ENCODE measurements around the gene MCRIP1.

Gene MCRIP1

DNA sequence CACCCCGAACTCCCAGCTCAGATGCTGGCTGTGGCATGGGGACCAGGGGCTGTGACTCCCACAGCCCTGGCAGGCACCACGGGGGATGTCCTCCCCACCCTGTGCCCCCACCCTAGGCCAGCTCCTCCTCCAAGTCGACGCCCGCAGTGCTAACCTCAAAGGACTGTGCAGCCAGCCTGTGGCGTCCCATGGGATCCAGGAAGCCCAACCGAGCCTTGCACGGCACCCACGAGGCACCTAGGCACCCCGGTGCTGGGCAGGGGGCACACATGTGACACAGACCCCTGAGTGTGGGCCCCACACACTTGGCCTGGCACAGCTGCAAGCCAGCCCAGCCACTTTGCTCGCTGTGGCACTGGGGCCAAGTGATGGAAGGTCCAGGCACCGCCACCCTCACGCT is 25.3 kb downstream of the MCRIP1 start:
- no peaks in the 10 kb centered on the region for H3K36me3 Mint-ChIP-seq (ENCODE audit: insufficient read depth)
- no peak for ATAC-seq (replicated peaks; ENCODE audit: extremely low read depth, poor library complexity, severe bottlenecking)

DNA sequence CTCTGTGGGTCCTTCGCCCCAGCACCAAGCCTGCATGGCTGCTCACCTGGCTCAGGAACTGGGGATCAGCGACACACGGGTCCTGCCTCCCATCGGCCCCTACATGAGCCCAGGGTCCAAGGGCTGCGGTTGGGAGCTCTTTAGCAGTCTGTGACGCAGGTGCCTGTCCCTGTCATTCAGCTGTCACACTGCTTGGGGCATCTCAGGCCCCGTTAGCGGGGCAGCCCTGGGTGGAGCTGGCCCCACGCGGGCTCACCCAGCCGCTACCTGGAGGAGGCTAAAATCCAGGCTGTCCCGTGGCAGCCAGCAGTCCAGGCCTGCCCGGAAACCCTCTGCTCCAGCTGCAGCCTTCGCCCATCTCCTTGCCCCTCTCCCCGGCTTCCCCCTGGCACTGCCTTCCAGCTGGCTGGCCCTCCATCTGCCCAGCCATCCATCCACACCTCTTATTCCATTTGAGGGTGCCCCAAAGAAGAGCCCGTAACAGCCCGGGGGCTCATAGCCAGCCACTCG is 25.8 kb downstream of the MCRIP1 start:
- Mint-ChIP-seq H3K4me3 (no peak overlapping the region), H3K4me1 (no peaks in the 10 kb centered on the region), H3K36me3 (ENCODE audit: insufficient read depth) (no peaks in the 10 kb centered on the region), H3K27me3 (peaks cover 33% of the 10 kb centered on the region), H3K27ac (ENCODE audit: low read depth) (no peak overlapping the region), H3K9me3 (no peaks in the 10 kb centered on the region)
- DNase-seq (ENCODE audit: low spot score in 2 of 2), result no peak
- ATAC-seq (replicated peaks; ENCODE audit: extremely low read depth, poor library complexity, severe bottlenecking), result no peak

More for the DNA sequence above, 25.3 kb downstream of the MCRIP1 start:
- Mint-ChIP-seq H3K27me3 (peaks cover 27% of the 10 kb centered on the region), H3K27ac (ENCODE audit: low read depth) (no peak overlapping the region), H3K4me3 (no peak overlapping the region), H3K9me3 (no peaks in the 10 kb centered on the region), H3K4me1 (no peaks in the 10 kb centered on the region)
- no peak for DNase-seq (ENCODE audit: low spot score in 2 of 2)

DNA sequence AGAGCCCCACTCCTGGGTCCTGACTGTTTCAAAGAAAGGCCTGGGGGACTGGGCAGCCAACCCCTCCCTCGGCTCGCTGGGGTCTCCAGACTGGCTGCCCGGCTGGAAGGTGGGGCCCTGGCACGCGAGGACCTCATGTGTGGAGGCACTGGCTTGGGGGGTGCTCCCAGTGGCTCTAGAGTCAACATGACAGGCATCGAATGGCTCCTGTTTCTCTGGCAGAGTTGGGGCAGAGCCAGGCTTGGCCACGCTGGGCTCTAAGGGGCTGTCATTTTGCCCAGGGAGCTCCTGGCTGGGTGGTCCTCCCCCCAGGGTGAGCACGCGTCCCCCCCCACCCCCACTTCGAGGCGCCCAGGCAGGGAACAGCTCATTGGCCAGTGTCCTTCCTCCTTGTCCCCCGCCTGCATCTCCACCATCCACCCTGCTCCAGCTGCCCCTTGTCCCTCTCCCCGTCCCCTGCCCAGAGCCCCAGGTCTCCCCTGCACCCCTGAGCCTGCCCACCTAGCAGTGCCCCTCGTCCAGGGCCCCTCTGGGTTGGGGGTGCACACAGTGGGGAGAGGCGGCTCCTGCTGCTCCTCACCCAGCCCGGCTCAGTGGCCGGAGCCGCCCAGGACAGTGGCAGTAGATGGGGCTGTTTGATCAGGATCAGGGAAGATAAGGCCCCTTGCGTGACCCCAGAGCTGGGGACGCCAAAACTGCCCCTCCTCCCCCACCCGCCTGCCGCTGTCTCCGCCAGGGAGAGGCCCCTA is 26.5 kb downstream of the MCRIP1 start:
- Mint-ChIP-seq H3K36me3 (ENCODE audit: insufficient read depth) (no peaks in the 10 kb centered on the region), H3K27ac (ENCODE audit: low read depth) (no peak overlapping the region), H3K27me3 (peaks cover 39% of the 10 kb centered on the region), H3K9me3 (no peaks in the 10 kb centered on the region), H3K4me3 (no peak overlapping the region), H3K4me1 (no peaks in the 10 kb centered on the region)
- DNase-seq (ENCODE audit: low spot score in 2 of 2) (no peak), ATAC-seq (replicated peaks; ENCODE audit: extremely low read depth, poor library complexity, severe bottlenecking) (no peak)

DNA sequence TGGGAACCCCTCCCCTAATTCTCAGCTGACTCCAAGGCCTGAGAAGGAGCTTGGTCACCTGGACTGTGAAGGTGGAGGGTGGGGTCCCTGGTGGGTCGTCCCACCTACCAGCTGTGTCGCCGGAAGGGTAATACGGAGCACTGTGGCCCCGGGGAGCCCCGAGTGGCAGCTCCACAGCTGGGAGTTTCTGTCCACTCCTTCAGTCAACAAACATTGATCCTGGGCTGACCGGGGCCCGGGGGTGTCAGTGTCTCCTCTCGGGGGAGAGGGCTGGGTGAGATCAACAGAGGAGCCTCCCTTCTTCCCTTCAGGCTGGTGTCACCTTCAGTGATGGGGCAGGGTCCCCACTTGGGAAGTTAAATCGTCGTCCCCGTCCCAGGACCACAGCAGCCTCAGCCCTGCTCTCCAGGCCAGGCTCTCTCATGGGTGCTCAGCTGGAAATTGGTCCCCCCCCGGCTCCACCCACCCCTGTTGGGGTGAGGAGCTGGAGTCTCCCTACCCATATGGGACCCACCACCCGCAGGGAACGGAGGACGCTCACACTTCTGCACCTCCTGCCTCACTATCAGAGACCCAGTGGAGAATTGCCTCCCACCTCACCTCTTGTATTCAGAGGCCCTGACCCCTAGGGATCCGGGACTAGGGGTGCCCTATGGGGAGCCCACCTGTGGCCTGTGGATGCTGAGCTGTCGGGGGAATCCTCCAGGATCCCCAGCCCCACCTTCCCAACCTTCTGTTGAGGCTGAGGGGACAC is 27.2 kb downstream of the MCRIP1 start:
- H3K4me3 Mint-ChIP-seq, result no peak overlapping the region
- DNase-seq (ENCODE audit: low spot score in 2 of 2) (no peak), ATAC-seq (replicated peaks; ENCODE audit: extremely low read depth, poor library complexity, severe bottlenecking) (no peak)
- H3K4me1 Mint-ChIP-seq, result no peaks in the 10 kb centered on the region
- H3K36me3 Mint-ChIP-seq (ENCODE audit: insufficient read depth), result no peaks in the 10 kb centered on the region
- no peak overlapping the region for H3K27ac Mint-ChIP-seq (ENCODE audit: low read depth)
- H3K27me3 Mint-ChIP-seq, result peaks cover 46% of the 10 kb centered on the region
- no peaks in the 10 kb centered on the region for H3K9me3 Mint-ChIP-seq

DNA sequence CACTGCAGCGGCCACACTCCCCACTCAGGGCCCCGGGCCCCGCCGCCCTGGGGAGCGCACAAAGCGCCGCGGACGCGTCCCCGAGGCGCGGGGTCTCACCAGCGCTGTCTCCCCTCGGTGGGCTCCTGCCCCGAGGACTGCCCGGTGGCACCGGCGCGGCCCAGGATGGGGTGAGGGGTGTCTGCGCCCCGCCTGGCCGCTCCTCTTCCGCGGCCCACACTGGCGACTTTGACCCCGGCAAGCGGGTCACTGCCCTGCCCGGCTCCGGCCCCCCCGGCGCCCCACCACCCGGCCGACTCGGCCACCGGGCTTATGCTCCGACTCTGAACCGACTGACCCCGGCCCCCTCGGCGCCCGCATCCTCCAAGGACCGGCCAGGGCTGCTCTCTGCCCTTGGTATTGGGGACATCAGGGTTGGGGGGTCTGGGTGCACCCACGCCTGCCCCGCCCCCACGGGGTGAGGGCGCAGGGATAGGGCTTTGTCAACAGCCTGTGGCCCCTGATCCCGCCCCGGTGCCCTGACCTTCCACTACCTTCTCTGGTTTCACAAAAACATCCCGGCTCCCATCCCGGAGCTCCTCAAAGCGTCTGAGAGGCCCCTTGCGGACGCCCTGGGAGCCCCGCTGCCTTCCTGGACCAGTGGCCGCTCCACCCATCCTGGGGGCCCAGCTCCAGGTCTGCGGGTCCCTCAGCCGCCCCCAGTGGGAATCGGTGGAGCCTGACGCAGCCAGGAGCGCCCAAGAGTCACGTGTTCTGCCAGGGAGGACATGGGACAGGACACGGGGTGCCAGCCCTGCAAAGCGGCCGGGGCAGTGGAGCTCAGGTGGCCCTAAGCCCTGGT is 28.3 kb downstream of the MCRIP1 start:
- H3K27ac Mint-ChIP-seq (ENCODE audit: low read depth), result no peak overlapping the region
- H3K9me3 Mint-ChIP-seq, result no peaks in the 10 kb centered on the region
- DNase-seq (ENCODE audit: low spot score in 2 of 2), result no peak
- H3K4me1 Mint-ChIP-seq, result no peaks in the 10 kb centered on the region
- no peaks in the 10 kb centered on the region for H3K36me3 Mint-ChIP-seq (ENCODE audit: insufficient read depth)
- no peak overlapping the region for H3K4me3 Mint-ChIP-seq
- peaks cover 49% of the 10 kb centered on the region for H3K27me3 Mint-ChIP-seq
- no peak for ATAC-seq (replicated peaks; ENCODE audit: extremely low read depth, poor library complexity, severe bottlenecking)

DNA sequence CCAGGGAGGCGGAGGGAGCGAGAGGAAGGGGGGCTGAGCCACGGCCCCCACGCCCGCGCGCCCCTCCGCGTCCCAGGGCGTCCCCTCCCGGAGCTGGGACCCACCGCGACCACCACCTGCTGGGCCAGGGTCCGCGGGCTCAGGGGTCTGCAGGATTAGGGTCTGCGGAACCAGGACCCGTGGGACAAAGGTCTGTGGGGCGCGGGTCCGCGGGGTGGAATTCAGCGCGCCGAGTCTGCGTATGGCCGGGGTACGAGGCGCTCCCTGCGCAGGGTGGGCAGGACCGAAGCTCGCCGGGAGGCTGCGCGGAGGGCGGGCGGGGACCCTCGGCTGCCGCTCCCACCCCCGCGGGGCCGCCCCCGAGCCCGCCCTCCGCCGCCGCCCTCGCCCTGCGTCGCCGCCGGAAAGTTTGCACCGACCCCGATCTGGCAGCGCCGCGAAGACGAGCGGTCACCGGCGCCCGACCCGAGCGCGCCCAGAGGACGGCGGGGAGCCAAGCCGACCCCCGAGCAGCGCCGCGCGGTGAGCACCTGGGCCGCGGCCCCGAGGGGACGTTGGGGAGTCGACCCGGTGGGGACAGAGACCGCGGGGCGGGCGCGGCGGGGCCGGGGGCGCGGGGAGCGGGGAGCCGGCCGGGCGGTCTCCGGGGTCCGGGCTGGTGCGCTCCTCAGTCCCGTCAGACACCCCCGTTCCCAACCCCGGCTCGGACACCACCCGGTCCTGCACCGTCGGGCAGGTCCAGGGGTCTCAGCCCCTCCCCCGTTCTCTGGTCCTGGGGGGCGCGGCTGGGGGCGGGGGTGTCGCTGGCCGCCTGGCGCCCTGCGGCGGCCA is 29.1 kb downstream of the MCRIP1 start, which contains the start of gene GCGR:
Gene GCGR (plus strand): TSS at position 423 of the 831 bp plus-strand sequence. CDS start 4,869 bp downstream, outside the sequence.
- no peak within 1 kb of the TSS for H3K4me3 Mint-ChIP-seq
- ATAC-seq (replicated peaks; ENCODE audit: extremely low read depth, poor library complexity, severe bottlenecking), result no peak
- H3K27ac Mint-ChIP-seq (ENCODE audit: low read depth), result no peak within 1 kb of the TSS
- peaks cover 45% of the 10 kb centered on the region for H3K27me3 Mint-ChIP-seq
- DNase-seq (ENCODE audit: low spot score in 2 of 2), result no peak
- no peaks in the 10 kb centered on the region for H3K36me3 Mint-ChIP-seq (ENCODE audit: insufficient read depth)
- H3K4me1 Mint-ChIP-seq, result no peaks in the 10 kb centered on the region
- H3K9me3 Mint-ChIP-seq, result no peaks in the 10 kb centered on the region

DNA sequence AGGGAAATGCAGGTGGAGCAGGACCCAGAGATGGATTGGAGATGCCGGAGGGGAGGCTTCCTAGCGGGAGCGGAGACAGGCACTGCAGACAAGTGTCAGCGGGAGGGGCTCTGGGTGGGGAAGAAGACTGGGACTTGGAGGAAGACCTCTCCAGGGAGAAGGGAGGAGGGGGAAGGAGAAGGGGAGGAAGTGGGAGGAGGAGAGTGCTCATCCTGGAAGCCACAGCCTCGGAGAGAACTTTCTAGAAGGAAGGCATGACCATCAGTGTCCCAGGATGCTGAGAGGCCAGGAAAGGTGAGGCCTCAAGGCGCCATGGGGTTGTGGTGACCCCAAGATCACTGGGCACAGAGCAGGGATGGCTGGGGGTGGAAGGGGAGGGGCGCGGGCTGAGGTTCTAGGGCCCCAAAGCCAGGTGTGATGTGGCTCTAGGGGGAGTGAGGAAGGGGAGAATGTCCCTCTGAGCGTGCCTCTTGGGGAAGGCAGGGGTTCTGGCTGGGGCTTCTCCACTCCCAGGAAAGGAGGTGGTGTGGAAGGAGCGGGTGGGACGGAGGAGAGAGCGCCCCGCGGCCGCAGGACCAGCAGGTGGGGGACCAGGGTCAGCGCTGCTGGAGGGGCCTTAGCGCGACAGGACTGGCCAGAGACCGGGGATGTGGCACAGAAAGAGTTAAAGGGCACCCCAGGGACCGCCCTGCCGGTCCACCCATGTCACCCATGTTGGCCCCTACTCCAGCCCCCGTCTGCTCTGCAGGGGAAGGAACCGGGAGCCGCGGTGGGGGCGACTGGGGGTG is 30.0 kb downstream of the MCRIP1 start:
- H3K4me1 Mint-ChIP-seq, result no peaks in the 10 kb centered on the region
- H3K36me3 Mint-ChIP-seq (ENCODE audit: insufficient read depth), result no peaks in the 10 kb centered on the region
- no peaks in the 10 kb centered on the region for H3K9me3 Mint-ChIP-seq

DNA sequence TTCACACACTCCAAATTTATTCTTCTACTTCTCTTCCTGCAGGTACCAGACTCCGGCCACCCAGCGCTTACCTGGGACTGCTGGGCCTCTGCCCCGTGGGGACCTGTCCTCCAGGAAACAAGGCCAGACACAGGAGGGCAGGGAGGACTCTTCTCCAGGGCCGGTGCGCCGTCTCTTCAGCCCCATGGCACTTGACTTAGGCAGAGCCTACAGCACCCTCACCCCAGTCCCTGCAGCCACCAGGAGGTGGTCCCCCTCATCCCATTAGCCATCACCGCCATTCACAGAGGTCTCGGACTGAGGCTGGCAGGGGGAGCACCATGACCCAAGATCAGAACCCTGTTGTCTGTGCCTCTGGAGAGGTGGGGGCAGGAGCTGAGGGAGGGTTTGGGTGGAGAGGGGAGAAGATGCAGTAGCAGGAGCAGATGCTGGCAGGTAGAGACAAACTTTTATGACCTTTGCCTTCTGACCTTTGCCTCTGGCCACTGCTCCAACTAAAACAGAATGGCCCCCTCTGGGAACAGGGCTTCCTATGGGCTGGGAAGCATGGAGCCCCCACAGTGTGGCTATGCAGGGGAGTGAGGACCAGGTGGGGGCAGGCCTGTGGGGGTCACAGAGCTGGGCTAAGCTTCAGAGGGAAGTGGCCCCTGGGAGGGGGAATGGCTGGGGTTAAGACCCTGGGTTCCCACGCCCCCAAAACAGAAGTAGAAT is 30.9 kb downstream of the MCRIP1 start:
- H3K27ac Mint-ChIP-seq (ENCODE audit: low read depth), result no peak overlapping the region
- H3K9me3 Mint-ChIP-seq, result no peaks in the 10 kb centered on the region
- H3K4me1 Mint-ChIP-seq, result no peaks in the 10 kb centered on the region
- H3K27me3 Mint-ChIP-seq, result peaks cover 41% of the 10 kb centered on the region
- no peaks in the 10 kb centered on the region for H3K36me3 Mint-ChIP-seq (ENCODE audit: insufficient read depth)
- no peak for DNase-seq (ENCODE audit: low spot score in 2 of 2)
- no peak overlapping the region for H3K4me3 Mint-ChIP-seq
- no peak for ATAC-seq (replicated peaks; ENCODE audit: extremely low read depth, poor library complexity, severe bottlenecking)

More for the DNA sequence above, 30.0 kb downstream of the MCRIP1 start:
- H3K27me3 Mint-ChIP-seq, result peaks cover 41% of the 10 kb centered on the region
- H3K4me3 Mint-ChIP-seq, result no peak overlapping the region
- no peak overlapping the region for H3K27ac Mint-ChIP-seq (ENCODE audit: low read depth)
- ATAC-seq (replicated peaks; ENCODE audit: extremely low read depth, poor library complexity, severe bottlenecking) (no peak), DNase-seq (ENCODE audit: low spot score in 2 of 2) (no peak)

DNA sequence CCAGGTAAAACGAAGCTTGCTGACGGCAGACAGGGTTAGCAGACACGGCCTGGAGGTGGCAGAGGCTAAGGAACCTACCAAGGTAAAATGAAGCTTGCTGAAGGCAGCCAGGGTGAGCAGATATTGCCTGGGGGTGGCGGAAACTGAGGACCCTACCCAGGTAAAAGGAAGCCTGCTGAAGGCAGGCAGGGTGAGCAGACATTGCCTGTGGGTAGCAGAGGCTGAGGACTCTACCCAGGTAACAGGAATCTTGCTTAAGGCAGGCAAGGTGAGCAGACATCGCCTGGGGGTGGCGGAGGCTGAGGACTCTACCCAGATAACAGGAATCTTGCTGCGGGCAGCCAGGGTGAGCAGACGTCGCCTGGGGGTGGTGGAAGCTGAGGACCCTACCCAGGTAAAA is 31.8 kb downstream of the MCRIP1 start:
- H3K9me3 Mint-ChIP-seq, result no peaks in the 10 kb centered on the region
- DNase-seq (ENCODE audit: low spot score in 2 of 2), result no peak
- peaks cover 41% of the 10 kb centered on the region for H3K27me3 Mint-ChIP-seq
- H3K27ac Mint-ChIP-seq (ENCODE audit: low read depth), result no peak overlapping the region
- no peaks in the 10 kb centered on the region for H3K36me3 Mint-ChIP-seq (ENCODE audit: insufficient read depth)
- no peak overlapping the region for H3K4me3 Mint-ChIP-seq
- no peaks in the 10 kb centered on the region for H3K4me1 Mint-ChIP-seq
- ATAC-seq (replicated peaks; ENCODE audit: extremely low read depth, poor library complexity, severe bottlenecking), result no peak

DNA sequence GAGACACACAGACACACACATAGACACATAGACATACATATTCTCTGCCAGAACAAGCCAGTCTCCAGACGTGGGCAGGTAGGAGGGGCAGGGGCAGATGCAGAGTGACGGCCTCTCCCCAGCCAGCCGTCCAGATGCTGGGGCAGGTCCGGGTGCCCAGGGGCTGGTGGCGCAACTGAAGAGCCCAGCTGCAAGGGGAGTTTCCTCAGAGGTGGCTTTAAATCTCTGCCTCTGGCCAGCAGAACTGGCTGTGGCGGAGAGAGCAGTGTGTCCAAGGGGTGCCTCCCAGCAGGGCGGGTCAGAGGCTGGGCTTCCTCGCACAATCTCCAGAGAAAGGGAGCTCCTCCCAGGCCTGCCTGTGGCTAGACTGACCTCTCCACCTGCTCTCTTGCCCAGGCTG is 38.6 kb downstream of the MCRIP1 start:
- no peak for DNase-seq (ENCODE audit: low spot score in 2 of 2)
- Mint-ChIP-seq H3K4me3 (no peak overlapping the region), H3K27ac (ENCODE audit: low read depth) (no peak overlapping the region), H3K27me3 (peaks cover 2% of the 10 kb centered on the region), H3K36me3 (ENCODE audit: insufficient read depth) (no peaks in the 10 kb centered on the region), H3K4me1 (no peaks in the 10 kb centered on the region), H3K9me3 (no peaks in the 10 kb centered on the region)
- ATAC-seq (replicated peaks; ENCODE audit: extremely low read depth, poor library complexity, severe bottlenecking), result no peak

DNA sequence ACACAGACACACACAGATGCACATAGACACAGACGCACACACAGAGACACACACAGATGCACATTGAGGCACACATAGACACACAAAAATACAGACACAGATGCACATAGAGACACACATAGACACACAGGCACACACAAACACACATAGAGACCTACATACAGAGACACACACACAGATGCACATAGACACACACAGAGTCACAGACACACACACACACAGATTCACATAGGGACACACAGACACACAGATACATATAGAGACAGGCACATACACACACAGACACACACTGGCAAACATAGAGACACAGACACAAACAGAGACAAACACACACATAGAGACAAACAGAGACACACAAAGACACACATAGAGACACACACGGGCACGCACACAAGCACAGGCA is 39.0 kb downstream of the MCRIP1 start:
- no peak for DNase-seq (ENCODE audit: low spot score in 2 of 2)
- H3K36me3 Mint-ChIP-seq (ENCODE audit: insufficient read depth), result no peaks in the 10 kb centered on the region
- no peak overlapping the region for H3K4me3 Mint-ChIP-seq
- no peaks in the 10 kb centered on the region for H3K9me3 Mint-ChIP-seq
- no peaks in the 10 kb centered on the region for H3K27me3 Mint-ChIP-seq
- no peaks in the 10 kb centered on the region for H3K4me1 Mint-ChIP-seq
- H3K27ac Mint-ChIP-seq (ENCODE audit: low read depth), result no peak overlapping the region
- no peak for ATAC-seq (replicated peaks; ENCODE audit: extremely low read depth, poor library complexity, severe bottlenecking)

Measured in central memory CD8-positive, alpha-beta T cell (primary cell).